HG03097 (cell line): Measurements from ENCODE around the gene TMEM147.

Source experiments
- ATAC-seq: cut with Tn5 transposase; IDR thresholded peaks from one replicate; pipeline ENCODE4 v1.9.1; 2021; ENCODE audit not compliant: unreplicated experiment, low FRiP score

The TMEM147 gene

GRCh38 chr19:35518313-35518712, 27.1 kb upstream of the TMEM147 start:
- ATAC-seq: no peak

GRCh38 chr19:35519291-35519690, 26.1 kb upstream of the TMEM147 start:
- no peak for ATAC-seq

GRCh38 chr19:35521124-35521743, 24.2 kb upstream of the TMEM147 start:
- no peak for ATAC-seq

- ATAC-seq: no peak
Observed at GRCh38 chr19:35522745-35523327, 22.6 kb upstream of the TMEM147 start.

- ATAC-seq: no peak
Observed at GRCh38 chr19:35524181-35524837, 21.1 kb upstream of the TMEM147 start.

- no peak for ATAC-seq
Observed at GRCh38 chr19:35525873-35526272, 19.6 kb upstream of the TMEM147 start.

- ATAC-seq: no peak
Observed at GRCh38 chr19:35528218-35529038, 17.0 kb upstream of the TMEM147 start, which contains the start of gene SBSN. SBSN (minus strand) TSS chr19:35528311; CDS start chr19:35528281, 30 bp downstream.

- ATAC-seq: no peak
Observed at GRCh38 chr19:35529241-35530218, 15.9 kb upstream of the TMEM147 start.

- no peak for ATAC-seq
Observed at GRCh38 chr19:35531291-35531690, 14.1 kb upstream of the TMEM147 start.

- ATAC-seq: no peak
Observed at GRCh38 chr19:35533201-35533821, 12.1 kb upstream of the TMEM147 start, which contains the start of gene GAPDHS. GAPDHS (plus strand) TSS chr19:35533456; CDS start chr19:35533528, 72 bp downstream.

GRCh38 chr19:35533822-35534392, 11.5 kb upstream of the TMEM147 start:
- ATAC-seq: no peak

- no peak for ATAC-seq
Observed at GRCh38 chr19:35534803-35535480, 10.5 kb upstream of the TMEM147 start.

- no peak for ATAC-seq
Observed at GRCh38 chr19:35539314-35539713, 6.1 kb upstream of the TMEM147 start.

- no peak for ATAC-seq
Observed at GRCh38 chr19:35539850-35540249, 5.6 kb upstream of the TMEM147 start.

- no peak for ATAC-seq
Observed at GRCh38 chr19:35540356-35540927, 5.0 kb upstream of the TMEM147 start.

GRCh38 chr19:35542209-35542608, 3.2 kb upstream of the TMEM147 start:
- no peak for ATAC-seq

- no peak for ATAC-seq
Observed at GRCh38 chr19:35543280-35544109, 1.9 kb upstream of the TMEM147 start.
